GM12878 (cell line): ENCODE data around the gene NCBP2. TPM values are rescaled to one million over a fixed set of nuclear protein-coding genes. Genes with fewer than 3 reads are reported as not detected.

ENCODE experiments used
- ATAC-seq: fragments of 200-7000 bp; cut with Tn5 transposase; 3 replicates; pipeline ENCODE4 v1.9.1; 2020; ENCODE audit warnings: mild to moderate bottlenecking, moderate library complexity
- BruUV-seq: library from RNA; stranded (reverse); fragments of 400-500 nt; replicated peaks from 2 replicates; lab custom pipeline; 2021; lab: Mats Ljungman, UMichigan
- CTCF ChIA-PET: fragments of 300-600 bp; sonication (Branson Sonifier 250); formaldehyde crosslinking; extraction: SDS; loops from one replicate; lab custom pipeline; 2021; ENCODE audit warnings: inconsistent platforms; lab: Yijun Ruan, JAX
- POLR2A ChIA-PET: fragments of 350-600 bp; formaldehyde crosslinking; extraction: SDS; loops from one replicate; lab custom pipeline; 2021; ENCODE audit warnings: inconsistent platforms; lab: Charles Lee
- RAD21 ChIA-PET: fragments of 300-600 bp; sonication (Branson Sonifier 250); formaldehyde crosslinking; loops from one replicate; lab custom pipeline; 2023; ENCODE audit warnings: antibody characterized with exemption; ENCODE audit not compliant: unreplicated experiment; lab: Charles Lee
- SMC1A ChIA-PET: fragments of 300-600 bp; sonication (Branson Sonifier 250); formaldehyde crosslinking; loops from one replicate; lab custom pipeline; 2023; ENCODE audit not compliant: unreplicated experiment, uncharacterized antibody; lab: Charles Lee
- DNase-seq: peaks from one replicate; pipeline ENCODE4 v3.0.0-alpha.2; 2011; ENCODE audit warnings: low read depth, low spot score
- FAIRE-seq: peaks from 3 replicates; lab custom pipeline; 2011; peaks lifted over from hg19 to GRCh38; lab: Jason Lieb, UNC
- H2AFZ ChIP-seq: 2 replicates; pipeline ENCODE4 v1.6.0; 2011; ENCODE audit warnings: low read depth, low read length, control low read depth; ENCODE audit not compliant: control insufficient read depth
- H3K27ac ChIP-seq: 2 replicates; pipeline ENCODE4 v1.5.1; 2011; ENCODE audit warnings: control low read depth; ENCODE audit not compliant: control insufficient read depth, insufficient read depth
- H3K27me3 ChIP-seq, 2 experiments: replicated peaks in 1 of 2; 2 replicates each; pipeline versions ENCODE4 v1.6.0 to v1.6.1; 2011; ENCODE audit warnings: low read length in 1 of 2; ENCODE audit not compliant: control insufficient read depth in 2 of 2, insufficient read depth in 2 of 2
- H3K36me3 ChIP-seq, 2 experiments: 2 replicates each; pipeline ENCODE4 v1.5.1; 2011; ENCODE audit warnings: low read length in 1 of 2; ENCODE audit not compliant: control insufficient read depth in 2 of 2, insufficient read depth in 2 of 2
- H3K4me1 ChIP-seq: 2 replicates; pipeline ENCODE4 v1.6.1; 2011; ENCODE audit warnings: mild to moderate bottlenecking, low read length, moderate library complexity, mixed read lengths; ENCODE audit not compliant: control insufficient read depth, insufficient read depth
- H3K4me2 ChIP-seq: 2 replicates; pipeline ENCODE4 v1.6.0; 2011; ENCODE audit warnings: control low read depth; ENCODE audit not compliant: control insufficient read depth, insufficient read depth
- H3K4me3 ChIP-seq: fragments of 200-600 bp; sonication (generic); 2 replicates; pipeline ENCODE4 v1.5.1; 2016
- H3K79me2 ChIP-seq: 2 replicates; pipeline ENCODE4 v1.6.0; 2011; ENCODE audit warnings: low read length; ENCODE audit not compliant: control insufficient read depth, insufficient read depth
- H3K9ac ChIP-seq: 2 replicates; pipeline ENCODE4 v1.8.0; 2011; ENCODE audit warnings: low read length, control low read depth, mixed read lengths; ENCODE audit not compliant: control insufficient read depth, insufficient read depth
- H3K9me3 ChIP-seq: replicated peaks from 3 replicates; pipeline ENCODE4 v1.5.1; 2011; ENCODE audit warnings: mild to moderate bottlenecking, low read length; ENCODE audit not compliant: control insufficient read depth, insufficient read depth
- H4K20me1 ChIP-seq: 2 replicates; pipeline ENCODE4 v1.6.0; 2011; ENCODE audit not compliant: control insufficient read depth, insufficient read depth
- CBX3 ChIP-seq: fragments of 200-600 bp; sonication (generic); IDR thresholded peaks from 2 replicates; pipeline ENCODE4 v1.6.1; 2016; ENCODE audit warnings: low read depth, borderline replicate concordance
- EZH2 ChIP-seq: IDR thresholded peaks from 2 replicates; pipeline ENCODE4 v1.6.1; 2012; ENCODE audit warnings: low read depth, mild to moderate bottlenecking, control low read depth, inconsistent platforms, low read length, borderline replicate concordance; ENCODE audit not compliant: control insufficient read depth
- KDM1A ChIP-seq: fragments of 200-600 bp; sonication (generic); IDR thresholded peaks from 2 replicates; pipeline ENCODE4 v1.6.1; 2016; ENCODE audit warnings: borderline replicate concordance
- NBN ChIP-seq: fragments of 450-650 bp; IDR thresholded peaks from 2 replicates; pipeline ENCODE4 v1.6.1; 2016
- NFYB ChIP-seq: IDR thresholded peaks from 2 replicates; pipeline ENCODE4 v1.6.1; 2011; ENCODE audit warnings: low read depth, mild to moderate bottlenecking, low read length, improper control_type of control experiment, moderate library complexity; ENCODE audit not compliant: insufficient read depth
- SIX5 ChIP-seq: IDR thresholded peaks from 2 replicates; pipeline ENCODE4 v1.6.1; 2011; ENCODE audit warnings: mild to moderate bottlenecking, low read depth, low read length, moderate library complexity; ENCODE audit not compliant: severe bottlenecking
- STAT1 ChIP-seq: fragments of 450-650 bp; conservative IDR thresholded peaks from 2 replicates; pipeline ENCODE4 v1.6.1; 2014; ENCODE audit warnings: antibody characterized with exemption, mild to moderate bottlenecking
- STAT3 ChIP-seq: IDR thresholded peaks from 2 replicates; pipeline ENCODE4 v1.6.1; 2011; ENCODE audit warnings: low read depth, low read length, improper control_type of control experiment
- WGBS: methylation state at CpG from one replicate; pipeline ENCODE4 v1.1.6; 2016; ENCODE audit warnings: low lambda C conversion rate; ENCODE audit not compliant: insufficient replicate concordance, insufficient coverage; ENCODE audit errors: missing lambda C conversion rate; 5-methylcytosine and 5-hydroxymethylcytosine counted together
- in situ Hi-C: fragments of 300-500 bp; cut with MboI; formaldehyde crosslinking; loops from 9 replicates; pipeline ENCODE4 v1.14.3; 2018; ENCODE audit warnings: mixed read lengths
- intact Hi-C: fragments of 100-400 bp; cut with micrococcal nuclease; formaldehyde crosslinking; loops from one replicate; pipeline ENCODE4 v1.14.2; 2022; ENCODE audit not compliant: unreplicated experiment
- polyA plus RNA-seq, 11 experiments: library from polyadenylated mRNA; depleted of rRNA in 4 of 11; unstranded in 6 of 11; stranded (reverse) in 5 of 11; fragments of >200 nt; fragmentation: Nextera tagmentation in 4 of 11; fragmentation: Illumina TruSeq in 1 of 11; extraction: Ambion mirVana in 4 of 11; extraction: Trizol in 1 of 11; gene quantifications; 1 replicate in 1 of 11; 2 replicates in 10 of 11; pipeline versions ENCODE4 v1.2.1 to v1.2.3, GENCODE V29; 2011 to 2016; ENCODE audit warnings: inconsistent platforms in 2 of 11, missing spikeins in 2 of 11, low read depth in 1 of 11
- total RNA-seq, 4 experiments: library from RNA; depleted of rRNA in 3 of 4; stranded (reverse); fragments of >200 nt in 3 of 4; fragmentation: Illumina TruSeq in 1 of 4; extraction: Trizol in 1 of 4; gene quantifications; 2 replicates each; pipeline versions ENCODE4 v1.2.1 to v1.2.3, GENCODE V29; 2013 to 2021
- TF ChIP-seq, protein P1 (sequence below): fragments of 450-650 bp; IDR thresholded peaks from 2 replicates; pipeline ENCODE4 v1.6.1; 2018; ENCODE audit warnings: borderline replicate concordance, mild to moderate bottlenecking; ENCODE audit not compliant: partially characterized antibody
- TF ChIP-seq, protein P2 (sequence below): fragments of 150-350 bp; IDR thresholded peaks from 2 replicates; pipeline ENCODE4 v1.6.1; 2016; ENCODE audit warnings: low read depth, low read length
- TF ChIP-seq, protein P3 (sequence below): fragments of 450-650 bp; formaldehyde crosslinking; IDR thresholded peaks from 2 replicates; pipeline ENCODE4 v1.4.0; 2022; ENCODE audit warnings: mild to moderate bottlenecking, moderate library complexity

The NCBP2 gene
- total and polyA plus RNA-seq, 10 of the 15 experiments (the other 5 are each of a cell fraction or from before 2014, with no cell fraction given): 59.6 to 136 (median 96.4) TPM

DNA sequence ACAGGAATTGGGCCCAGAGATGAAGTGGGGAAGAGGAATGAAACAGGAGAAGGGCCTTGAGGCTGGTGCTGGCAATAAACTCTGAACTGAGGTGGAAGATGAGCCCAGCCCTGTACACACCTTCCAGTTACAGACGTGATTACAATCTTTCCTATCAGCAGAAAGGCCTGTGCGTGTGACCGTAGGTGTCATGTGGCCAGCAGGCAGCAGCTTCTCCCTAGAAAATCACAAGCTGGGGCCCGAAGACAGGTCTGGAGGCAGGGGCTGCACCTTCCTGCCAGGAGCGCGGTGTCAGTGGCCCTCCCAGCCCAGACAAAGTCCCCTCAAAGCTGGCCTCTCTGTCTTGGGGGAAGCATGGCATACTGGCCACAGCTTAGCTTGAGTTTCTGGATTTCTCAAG is 43.0 kb upstream of the NCBP2 start:
- ChIA-PET SMC1A (no interaction called here), CTCF (interaction anchor here (1.1 kb wide), 1 partner anchor 24 kb away, joined by 3 read pairs; no protein-coding TSS in a partner anchor), POLR2A (no interaction called here), RAD21 (no interaction called here)
- DNase-seq (no peak), FAIRE-seq (no peak), ATAC-seq (no peak)
- no peak overlapping the region for H3K4me2 ChIP-seq
- H3K4me3 ChIP-seq: no peak overlapping the region
- 57% methylated on average over 6 of the region's 6 CpGs for WGBS
- TF ChIP-seq NFYB (no peak), CBX3 (no peak), STAT1 (no peak), SIX5 (no peak), STAT3 (no peak), EZH2 (no peak), KDM1A (no peak), NBN (no peak)
- TF ChIP-seq, protein P1, sequence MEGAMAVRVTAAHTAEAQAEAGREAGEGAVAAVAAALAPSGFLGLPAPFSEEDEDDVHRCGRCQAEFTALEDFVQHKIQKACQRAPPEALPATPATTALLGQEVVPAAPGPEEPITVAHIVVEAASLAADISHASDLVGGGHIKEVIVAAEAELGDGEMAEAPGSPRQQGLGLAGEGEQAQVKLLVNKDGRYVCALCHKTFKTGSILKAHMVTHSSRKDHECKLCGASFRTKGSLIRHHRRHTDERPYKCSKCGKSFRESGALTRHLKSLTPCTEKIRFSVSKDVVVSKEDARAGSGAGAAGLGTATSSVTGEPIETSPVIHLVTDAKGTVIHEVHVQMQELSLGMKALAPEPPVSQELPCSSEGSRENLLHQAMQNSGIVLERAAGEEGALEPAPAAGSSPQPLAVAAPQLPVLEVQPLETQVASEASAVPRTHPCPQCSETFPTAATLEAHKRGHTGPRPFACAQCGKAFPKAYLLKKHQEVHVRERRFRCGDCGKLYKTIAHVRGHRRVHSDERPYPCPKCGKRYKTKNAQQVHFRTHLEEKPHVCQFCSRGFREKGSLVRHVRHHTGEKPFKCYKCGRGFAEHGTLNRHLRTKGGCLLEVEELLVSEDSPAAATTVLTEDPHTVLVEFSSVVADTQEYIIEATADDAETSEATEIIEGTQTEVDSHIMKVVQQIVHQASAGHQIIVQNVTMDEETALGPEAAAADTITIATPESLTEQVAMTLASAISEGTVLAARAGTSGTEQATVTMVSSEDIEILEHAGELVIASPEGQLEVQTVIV: no peak
- TF ChIP-seq, protein P2, sequence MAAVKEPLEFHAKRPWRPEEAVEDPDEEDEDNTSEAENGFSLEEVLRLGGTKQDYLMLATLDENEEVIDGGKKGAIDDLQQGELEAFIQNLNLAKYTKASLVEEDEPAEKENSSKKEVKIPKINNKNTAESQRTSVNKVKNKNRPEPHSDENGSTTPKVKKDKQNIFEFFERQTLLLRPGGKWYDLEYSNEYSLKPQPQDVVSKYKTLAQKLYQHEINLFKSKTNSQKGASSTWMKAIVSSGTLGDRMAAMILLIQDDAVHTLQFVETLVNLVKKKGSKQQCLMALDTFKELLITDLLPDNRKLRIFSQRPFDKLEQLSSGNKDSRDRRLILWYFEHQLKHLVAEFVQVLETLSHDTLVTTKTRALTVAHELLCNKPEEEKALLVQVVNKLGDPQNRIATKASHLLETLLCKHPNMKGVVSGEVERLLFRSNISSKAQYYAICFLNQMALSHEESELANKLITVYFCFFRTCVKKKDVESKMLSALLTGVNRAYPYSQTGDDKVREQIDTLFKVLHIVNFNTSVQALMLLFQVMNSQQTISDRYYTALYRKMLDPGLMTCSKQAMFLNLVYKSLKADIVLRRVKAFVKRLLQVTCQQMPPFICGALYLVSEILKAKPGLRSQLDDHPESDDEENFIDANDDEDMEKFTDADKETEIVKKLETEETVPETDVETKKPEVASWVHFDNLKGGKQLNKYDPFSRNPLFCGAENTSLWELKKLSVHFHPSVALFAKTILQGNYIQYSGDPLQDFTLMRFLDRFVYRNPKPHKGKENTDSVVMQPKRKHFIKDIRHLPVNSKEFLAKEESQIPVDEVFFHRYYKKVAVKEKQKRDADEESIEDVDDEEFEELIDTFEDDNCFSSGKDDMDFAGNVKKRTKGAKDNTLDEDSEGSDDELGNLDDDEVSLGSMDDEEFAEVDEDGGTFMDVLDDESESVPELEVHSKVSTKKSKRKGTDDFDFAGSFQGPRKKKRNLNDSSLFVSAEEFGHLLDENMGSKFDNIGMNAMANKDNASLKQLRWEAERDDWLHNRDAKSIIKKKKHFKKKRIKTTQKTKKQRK: no peak
- TF ChIP-seq, protein P3, sequence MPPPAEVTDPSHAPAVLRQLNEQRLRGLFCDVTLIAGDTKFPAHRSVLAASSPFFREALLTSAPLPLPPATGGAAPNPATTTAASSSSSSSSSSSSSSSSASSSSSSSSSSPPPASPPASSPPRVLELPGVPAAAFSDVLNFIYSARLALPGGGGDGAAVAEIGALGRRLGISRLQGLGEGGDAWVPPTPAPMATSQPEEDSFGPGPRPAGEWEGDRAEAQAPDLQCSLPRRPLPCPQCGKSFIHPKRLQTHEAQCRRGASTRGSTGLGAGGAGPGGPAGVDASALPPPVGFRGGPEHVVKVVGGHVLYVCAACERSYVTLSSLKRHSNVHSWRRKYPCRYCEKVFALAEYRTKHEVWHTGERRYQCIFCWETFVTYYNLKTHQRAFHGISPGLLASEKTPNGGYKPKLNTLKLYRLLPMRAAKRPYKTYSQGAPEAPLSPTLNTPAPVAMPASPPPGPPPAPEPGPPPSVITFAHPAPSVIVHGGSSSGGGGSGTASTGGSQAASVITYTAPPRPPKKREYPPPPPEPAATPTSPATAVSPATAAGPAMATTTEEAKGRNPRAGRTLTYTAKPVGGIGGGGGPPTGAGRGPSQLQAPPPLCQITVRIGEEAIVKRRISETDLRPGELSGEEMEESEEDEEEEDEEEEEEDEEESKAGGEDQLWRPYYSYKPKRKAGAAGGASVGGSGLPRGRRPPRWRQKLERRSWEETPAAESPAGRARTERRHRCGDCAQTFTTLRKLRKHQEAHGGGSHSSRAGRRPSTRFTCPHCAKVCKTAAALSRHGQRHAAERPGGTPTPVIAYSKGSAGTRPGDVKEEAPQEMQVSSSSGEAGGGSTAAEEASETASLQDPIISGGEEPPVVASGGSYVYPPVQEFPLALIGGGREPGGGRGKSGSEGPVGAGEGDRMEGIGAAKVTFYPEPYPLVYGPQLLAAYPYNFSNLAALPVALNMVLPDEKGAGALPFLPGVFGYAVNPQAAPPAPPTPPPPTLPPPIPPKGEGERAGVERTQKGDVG: no peak
- H3K79me2 ChIP-seq: no peaks in the 10 kb centered on the region
- no TSS peak for BruUV-seq
- no peak overlapping the region for H2AFZ ChIP-seq
- H4K20me1 ChIP-seq: no peaks in the 10 kb centered on the region
- in situ Hi-C loops: loop anchor here (25.0 kb wide), 1 partner anchor 527 kb away; no protein-coding TSS in a partner anchor
- H3K27me3 ChIP-seq: no peaks in the 10 kb centered on the region
- intact Hi-C loops: no loop called here
- H3K4me1 ChIP-seq: peaks cover 3% of the 10 kb centered on the region; the same call in 1 of the 2 replicates
- no peak overlapping the region for H3K9ac ChIP-seq
- H3K27ac ChIP-seq: no peak overlapping the region
- H3K36me3 ChIP-seq: no peaks in the 10 kb centered on the region
- H3K9me3 ChIP-seq: peaks cover 6% of the 10 kb centered on the region
